ENCODE measurements around the gene C1QTNF1. TPM values are rescaled to one million over a fixed set of nuclear protein-coding genes. Genes with fewer than 3 reads are reported as not detected.

The C1QTNF1 gene
- total and polyA plus RNA-seq, 4 donors = 7.4 to 84.5 (median 30.0) TPM

GRCh38 chr17:79017546-79018369 is 6.2 kb upstream of the C1QTNF1 start:
- WGBS, 2 donors = 61 to 70% methylated on average over 6 of the region's 6 CpGs
- no peak for ATAC-seq (ENCODE audit: insufficient read depth, low FRiP score)
- no peak for DNase-seq

GRCh38 chr17:79018370-79018695 is 5.6 kb upstream of the C1QTNF1 start:
- ATAC-seq (ENCODE audit: insufficient read depth, low FRiP score) = no peak
- no peak for TF ChIP-seq CTCF (IDR thresholded peaks at IDR 0.05; ENCODE audit: control extremely low read depth, extremely low read depth)
- Histone ChIP-seq H3K9ac (ENCODE audit: insufficient read depth in 1 of 2, low read length in 2 of 2) (no peak overlapping the region), H3K9me3 (ENCODE audit: control insufficient read depth in 4 of 4, insufficient read depth in 3 of 4, low read length in 3 of 4) (no peaks in the 10 kb centered on the region), H3K27me3 (ENCODE audit: control insufficient read depth in 3 of 3, insufficient read depth in 3 of 3, low read length in 2 of 3) (peaks cover 0 to 21% (median 0%) of the 10 kb centered on the region in 3 donors), H3K27ac (ENCODE audit: low read depth in 1 of 2, low read length in 1 of 2) (no peak overlapping the region), H3K4me1 (ENCODE audit: control insufficient read depth in 5 of 5, insufficient read depth in 5 of 5, low read length in 5 of 5) (peaks cover 0 to 19% (median 6%) of the 10 kb centered on the region in 5 donors), H3K36me3 (ENCODE audit: control insufficient read depth in 4 of 4, insufficient read depth in 4 of 4, low read length in 4 of 4) (no peaks in the 10 kb centered on the region), H3K4me3 (no peak overlapping the region)
- WGBS, 2 donors = 76 to 98% methylated on average over 3 of the region's 3 CpGs
- DNase-seq = no peak

More at GRCh38 chr17:79017546-79018369, 6.2 kb upstream of the C1QTNF1 start:
- H3K9ac ChIP-seq (ENCODE audit: insufficient read depth in 1 of 2, low read length in 2 of 2) = no peak overlapping the region
- no peaks in the 10 kb centered on the region for H3K36me3 ChIP-seq (ENCODE audit: control insufficient read depth in 4 of 4, insufficient read depth in 4 of 4, low read length in 4 of 4)
- no peak overlapping the region for H3K4me3 ChIP-seq
- peaks cover 0 to 20% (median 0%) of the 10 kb centered on the region in 3 donors for H3K27me3 ChIP-seq (ENCODE audit: control insufficient read depth in 3 of 3, insufficient read depth in 3 of 3, low read length in 2 of 3)
- H3K9me3 ChIP-seq (ENCODE audit: control insufficient read depth in 4 of 4, insufficient read depth in 3 of 4, low read length in 3 of 4) = no peaks in the 10 kb centered on the region
- H3K27ac ChIP-seq (ENCODE audit: low read depth in 1 of 2, low read length in 1 of 2) = no peak overlapping the region
- no peak for TF ChIP-seq CTCF (IDR thresholded peaks at IDR 0.05; ENCODE audit: control extremely low read depth, extremely low read depth)
- peaks cover 0 to 16% (median 6%) of the 10 kb centered on the region in 5 donors for H3K4me1 ChIP-seq (ENCODE audit: control insufficient read depth in 5 of 5, insufficient read depth in 5 of 5, low read length in 5 of 5)

- no peak for ATAC-seq (ENCODE audit: insufficient read depth, low FRiP score)
- Histone ChIP-seq H3K27ac (ENCODE audit: low read depth in 1 of 2, low read length in 1 of 2) (no peak overlapping the region), H3K4me3 (no peak overlapping the region), H3K9ac (ENCODE audit: insufficient read depth in 1 of 2, low read length in 2 of 2) (no peak overlapping the region), H3K36me3 (ENCODE audit: control insufficient read depth in 4 of 4, insufficient read depth in 4 of 4, low read length in 4 of 4) (no peaks in the 10 kb centered on the region), H3K27me3 (ENCODE audit: control insufficient read depth in 3 of 3, insufficient read depth in 3 of 3, low read length in 2 of 3) (peaks cover 0 to 28% (median 0%) of the 10 kb centered on the region in 3 donors), H3K9me3 (ENCODE audit: control insufficient read depth in 4 of 4, insufficient read depth in 3 of 4, low read length in 3 of 4) (no peaks in the 10 kb centered on the region), H3K4me1 (ENCODE audit: control insufficient read depth in 5 of 5, insufficient read depth in 5 of 5, low read length in 5 of 5) (peaks cover 4 to 24% (median 6%) of the 10 kb centered on the region in 5 donors)
- no peak for DNase-seq
- whole genome bisulfite sequencing, 2 donors = 87 to 89% methylated on average over 2 of the region's 2 CpGs
- TF ChIP-seq CTCF (IDR thresholded peaks at IDR 0.05; ENCODE audit: control extremely low read depth, extremely low read depth) = no peak
These were observed 4.7 kb upstream of the C1QTNF1 start for GRCh38 chr17:79019261-79019631.
